ENCODE data around the gene BRME1.
A peak's percentile ranks its signal among the peaks of the same experiment; 100 is the strongest.

Gene BRME1

DNA sequence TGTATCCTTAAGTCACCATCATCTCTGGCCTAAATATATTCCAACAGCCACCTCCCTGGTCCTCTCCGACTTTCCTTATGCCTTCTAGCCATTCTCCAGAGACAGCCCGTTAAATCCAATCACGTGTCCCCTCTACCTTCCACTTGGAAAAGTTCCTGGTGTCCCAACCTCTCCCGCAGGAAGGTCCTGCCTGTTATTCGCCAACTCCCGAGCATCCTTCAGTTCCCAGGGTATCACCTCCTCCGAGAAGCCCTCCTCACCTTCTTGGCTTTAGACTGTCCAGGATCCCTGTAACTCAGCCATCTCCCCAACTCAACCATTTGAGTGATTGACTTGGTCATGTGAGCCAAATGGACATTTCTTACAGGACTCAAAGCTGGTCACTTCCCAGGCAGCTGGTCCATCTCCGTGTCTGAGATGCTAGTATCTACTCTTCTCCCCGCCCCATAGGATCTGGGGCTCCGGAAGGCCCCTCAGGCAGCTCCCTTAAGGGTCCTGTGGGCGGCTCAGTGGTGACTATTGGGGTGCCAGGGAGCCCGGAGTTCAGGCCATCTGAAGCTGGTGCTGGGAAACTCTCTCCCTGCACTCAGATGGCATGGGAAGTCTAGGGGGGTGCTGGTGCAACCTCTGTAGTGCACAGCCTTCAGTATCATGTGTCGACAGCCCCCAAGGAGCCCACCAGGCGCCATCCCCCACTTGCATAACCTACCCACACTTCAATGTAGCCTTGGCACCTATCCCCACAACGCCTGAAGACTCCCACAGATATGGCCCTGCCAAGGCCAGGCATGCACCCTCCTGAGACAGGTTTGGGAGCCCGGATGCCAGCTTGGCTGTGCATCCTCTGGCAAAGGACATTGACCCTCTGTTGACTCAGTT, 56.9 kb downstream of the BRME1 start:
- DNase-seq (ENCODE audit: extremely low spot score, insufficient read length, low read depth) (no peak), FAIRE-seq (no peak)

DNA sequence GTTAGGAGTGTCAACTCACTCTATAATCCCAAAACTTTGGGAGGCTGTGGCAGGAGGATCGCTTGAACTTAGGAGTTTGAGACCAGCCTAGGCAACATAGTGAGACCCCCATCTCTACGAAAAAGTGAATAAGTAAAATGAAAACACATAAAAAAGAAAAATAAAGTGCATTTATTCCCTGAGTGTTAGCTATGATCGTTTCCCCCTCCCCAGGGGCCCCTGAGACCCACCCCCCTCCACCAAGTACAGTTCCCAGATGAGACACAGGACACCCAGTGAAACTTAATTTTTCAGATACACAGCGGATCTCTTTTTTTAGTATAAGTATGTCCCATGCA, 57.6 kb downstream of the BRME1 start:
- no peak for FAIRE-seq
- DNase-seq (ENCODE audit: extremely low spot score, insufficient read length, low read depth), result no peak

DNA sequence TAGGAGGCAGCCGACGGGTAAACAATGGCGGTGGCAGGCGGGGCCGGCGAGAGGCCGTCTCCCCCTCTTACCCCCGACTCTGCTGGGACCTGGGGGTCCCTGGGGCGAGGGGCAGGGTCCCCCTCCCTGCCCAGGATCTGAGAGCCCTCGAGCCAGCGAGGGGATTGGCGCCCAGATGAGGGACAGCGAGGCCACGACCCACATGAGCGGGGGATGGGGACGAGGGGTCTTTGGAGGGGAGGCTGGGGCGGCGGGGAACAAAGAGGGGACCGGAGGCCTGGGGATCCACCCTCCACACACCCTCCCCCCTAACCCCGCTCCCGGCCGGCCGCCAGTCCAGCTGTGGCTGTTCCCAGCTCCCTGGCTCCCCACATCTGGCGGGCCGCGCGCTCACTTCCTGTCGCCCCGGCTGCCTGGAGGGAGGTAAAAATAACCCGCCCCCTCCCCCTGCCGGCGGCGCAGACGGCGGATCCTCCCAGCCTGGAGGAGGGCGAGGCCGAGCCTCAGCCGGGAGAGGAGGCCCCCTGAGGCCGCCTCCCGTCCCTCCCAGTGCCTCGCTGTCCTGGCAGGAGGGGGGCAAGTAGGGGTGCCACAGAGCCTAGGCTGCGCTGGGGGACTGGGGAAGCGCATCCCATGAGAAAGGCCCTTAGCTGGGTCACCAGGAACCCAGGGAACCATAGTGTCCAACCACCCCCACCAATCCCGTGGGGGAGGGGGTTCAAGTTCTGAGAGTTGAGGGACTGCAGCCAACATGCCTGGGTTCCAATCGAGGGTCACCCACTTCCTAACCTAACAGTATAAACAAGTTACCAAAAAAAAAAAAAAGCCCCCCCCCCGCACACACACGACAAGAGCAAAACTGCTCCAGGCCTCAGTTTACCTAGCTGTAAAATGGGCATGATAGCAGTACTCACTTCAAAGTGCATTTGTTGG, 58.2 kb downstream of the BRME1 start:
- DNase-seq (ENCODE audit: extremely low spot score, insufficient read length, low read depth), result no peak
- FAIRE-seq, result no peak

DNA sequence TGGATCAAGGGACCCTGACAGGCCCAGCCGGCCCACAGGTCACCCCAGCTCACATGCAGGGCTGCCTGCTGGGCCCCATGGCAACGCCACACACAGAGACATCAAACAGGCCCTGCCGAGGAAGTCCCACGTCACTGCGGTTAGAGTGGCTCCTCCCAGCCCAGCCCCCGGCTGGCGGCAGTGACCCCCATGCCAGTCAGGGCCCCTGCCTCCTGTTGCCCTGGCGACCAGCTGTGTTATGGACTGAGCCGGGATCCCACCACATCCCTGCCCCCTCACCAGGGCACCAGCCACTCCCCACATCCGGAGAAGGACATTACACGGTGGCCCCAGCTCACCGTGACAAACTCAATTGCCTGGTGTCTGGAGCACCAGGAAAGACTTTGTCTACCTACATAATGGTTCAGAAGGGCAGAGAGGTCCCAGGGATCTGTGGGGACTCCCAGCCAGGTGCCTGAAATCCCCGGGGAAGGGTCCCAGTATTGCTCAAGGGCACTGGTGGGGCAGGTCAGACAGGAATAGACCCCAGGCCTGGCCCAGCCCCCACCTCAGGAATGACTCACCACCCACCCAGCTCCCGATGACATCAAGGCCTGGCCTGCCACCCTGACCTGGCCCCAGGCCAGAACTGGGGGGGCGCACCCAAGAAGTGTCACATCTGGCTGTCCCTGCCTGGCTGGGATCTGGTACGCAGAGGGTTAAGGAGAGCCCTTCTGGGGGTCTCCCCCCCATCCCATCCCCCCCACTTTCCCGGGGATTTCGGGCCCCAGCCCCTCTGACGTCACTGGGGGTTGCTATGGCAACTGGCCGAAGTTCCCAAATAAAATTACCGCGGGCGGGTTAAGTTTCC, 59.1 kb downstream of the BRME1 start:
- peak; percentile 91 for FAIRE-seq
- DNase-seq (ENCODE audit: extremely low spot score, insufficient read length, low read depth), result peak; percentile 82

DNA sequence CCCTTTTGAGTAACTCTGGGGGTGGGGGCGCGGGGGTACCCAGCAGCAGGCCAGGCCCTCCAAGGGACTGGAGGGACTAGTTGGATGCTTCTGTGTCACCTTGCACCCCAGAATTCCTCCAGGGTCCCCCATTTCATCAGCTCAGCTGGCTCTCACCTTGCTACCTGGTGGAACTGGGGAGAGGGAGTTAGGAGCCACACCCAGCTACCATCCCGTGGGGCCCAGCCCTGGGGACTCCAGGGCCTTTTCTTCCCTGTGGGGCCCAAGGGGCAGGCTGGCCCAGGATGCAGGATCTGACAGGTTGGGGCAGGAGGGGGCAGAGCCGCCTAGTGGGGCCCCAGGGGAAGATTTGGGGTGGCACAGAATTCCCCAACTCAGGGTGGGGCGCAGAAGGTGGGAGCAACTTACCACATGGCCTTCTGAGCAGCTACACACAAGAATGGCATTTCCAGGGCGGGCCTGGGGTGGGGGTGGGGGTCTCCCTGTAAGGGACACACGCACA, 61.7 kb downstream of the BRME1 start:
- no peak for DNase-seq (ENCODE audit: extremely low spot score, insufficient read length, low read depth)
- no peak for FAIRE-seq

DNA sequence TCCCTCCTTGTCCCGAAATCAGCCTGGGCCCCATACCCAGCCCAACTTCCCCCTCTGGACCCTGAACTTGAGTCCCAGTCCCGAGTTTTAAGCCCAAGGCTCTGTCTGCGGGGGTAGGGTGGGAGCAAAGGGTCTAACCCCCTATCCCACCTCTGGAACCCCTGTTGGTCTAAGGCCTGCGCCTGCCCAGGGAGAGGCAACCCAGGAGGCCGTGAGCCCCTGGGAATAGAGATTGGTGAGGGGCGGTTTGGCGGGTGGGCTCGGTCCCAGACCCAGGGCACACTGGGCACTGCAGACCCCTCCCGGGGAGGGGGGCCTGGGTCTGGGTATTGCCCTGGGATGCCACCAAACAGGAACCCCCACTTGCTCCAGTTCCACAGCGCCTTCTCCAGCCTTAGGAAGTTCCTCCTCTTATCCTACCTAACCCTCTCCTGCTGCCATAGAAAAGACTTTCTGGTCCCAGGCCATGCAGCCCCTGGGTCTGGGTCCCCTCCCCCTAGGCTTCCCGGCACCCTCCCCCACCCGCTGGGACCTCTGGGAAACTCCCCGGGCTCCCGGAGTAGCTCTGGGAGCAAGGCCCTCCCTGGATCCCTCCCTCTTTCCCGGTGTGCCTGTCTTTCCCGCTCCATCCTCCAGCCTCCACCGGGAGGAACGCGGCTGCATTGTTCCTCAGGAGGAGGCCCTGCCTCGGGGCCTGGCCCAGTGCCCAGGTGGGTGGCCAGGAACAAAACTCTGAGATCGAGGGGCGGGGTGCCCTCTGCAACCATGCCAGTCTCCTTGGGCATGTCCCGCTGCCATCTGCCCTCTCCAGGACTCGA, 62.6 kb downstream of the BRME1 start:
- no peak for DNase-seq (ENCODE audit: extremely low spot score, insufficient read length, low read depth)
- no peak for FAIRE-seq

DNA sequence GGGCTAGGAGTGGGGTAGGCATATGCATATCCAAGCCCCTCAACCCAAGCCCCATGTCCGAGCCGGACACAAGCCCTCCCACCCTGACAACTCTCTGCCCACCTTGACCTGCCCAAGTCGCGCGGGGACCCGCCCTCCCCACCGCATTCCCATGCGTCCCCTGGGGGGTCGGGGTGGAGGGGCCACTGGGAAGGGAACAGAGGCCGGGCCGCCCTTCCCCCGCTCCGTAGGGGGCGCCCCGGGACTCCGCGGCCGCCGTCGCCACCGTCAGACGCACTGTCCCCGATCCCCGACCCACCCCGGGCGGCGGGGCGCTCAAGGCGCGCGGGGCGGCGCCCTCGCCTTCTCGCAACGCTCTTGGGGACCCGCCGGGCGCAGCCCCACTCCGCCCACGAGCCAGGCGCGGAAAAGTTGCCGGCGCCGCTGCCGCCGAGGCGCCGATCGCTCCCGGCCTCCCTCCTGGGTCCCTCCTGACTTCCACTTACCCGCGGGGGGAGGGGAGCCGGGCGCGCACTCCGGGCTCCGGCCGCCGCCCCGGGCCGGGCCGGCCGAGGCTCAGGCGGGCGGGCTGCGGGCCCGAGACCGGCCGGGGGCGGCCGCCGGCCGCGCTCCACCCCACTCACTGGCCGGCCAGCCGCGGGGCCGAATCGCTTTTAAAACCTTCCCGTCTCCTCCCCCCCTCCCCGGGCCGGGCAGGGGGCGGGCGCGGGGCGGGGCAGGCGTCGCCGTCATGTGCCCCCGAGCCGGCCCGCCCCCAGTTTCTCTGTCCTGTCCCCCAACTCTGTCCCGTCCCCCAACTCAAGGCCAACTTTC, 63.4 kb downstream of the BRME1 start:
- DNase-seq (ENCODE audit: extremely low spot score, insufficient read length, low read depth) (no peak), FAIRE-seq (peak; percentile 15)

DNA sequence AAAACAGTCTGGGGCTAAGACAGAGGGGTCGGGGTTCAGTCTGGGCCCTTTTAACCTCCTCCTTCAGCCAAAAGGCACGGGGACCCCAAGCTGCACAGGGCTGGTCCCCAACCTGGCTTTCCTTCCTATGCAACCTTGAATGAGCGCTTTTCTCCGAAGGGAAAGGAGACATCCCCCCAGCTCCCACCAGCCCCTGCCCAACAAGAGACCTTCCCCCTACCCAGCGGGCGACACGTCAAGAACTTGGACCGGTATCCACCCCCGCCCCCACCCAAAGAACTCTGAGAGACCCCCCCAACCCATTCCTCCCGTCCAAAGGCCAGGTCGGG, 64.0 kb downstream of the BRME1 start:
- DNase-seq (ENCODE audit: extremely low spot score, insufficient read length, low read depth), result no peak
- FAIRE-seq, result no peak

DNA sequence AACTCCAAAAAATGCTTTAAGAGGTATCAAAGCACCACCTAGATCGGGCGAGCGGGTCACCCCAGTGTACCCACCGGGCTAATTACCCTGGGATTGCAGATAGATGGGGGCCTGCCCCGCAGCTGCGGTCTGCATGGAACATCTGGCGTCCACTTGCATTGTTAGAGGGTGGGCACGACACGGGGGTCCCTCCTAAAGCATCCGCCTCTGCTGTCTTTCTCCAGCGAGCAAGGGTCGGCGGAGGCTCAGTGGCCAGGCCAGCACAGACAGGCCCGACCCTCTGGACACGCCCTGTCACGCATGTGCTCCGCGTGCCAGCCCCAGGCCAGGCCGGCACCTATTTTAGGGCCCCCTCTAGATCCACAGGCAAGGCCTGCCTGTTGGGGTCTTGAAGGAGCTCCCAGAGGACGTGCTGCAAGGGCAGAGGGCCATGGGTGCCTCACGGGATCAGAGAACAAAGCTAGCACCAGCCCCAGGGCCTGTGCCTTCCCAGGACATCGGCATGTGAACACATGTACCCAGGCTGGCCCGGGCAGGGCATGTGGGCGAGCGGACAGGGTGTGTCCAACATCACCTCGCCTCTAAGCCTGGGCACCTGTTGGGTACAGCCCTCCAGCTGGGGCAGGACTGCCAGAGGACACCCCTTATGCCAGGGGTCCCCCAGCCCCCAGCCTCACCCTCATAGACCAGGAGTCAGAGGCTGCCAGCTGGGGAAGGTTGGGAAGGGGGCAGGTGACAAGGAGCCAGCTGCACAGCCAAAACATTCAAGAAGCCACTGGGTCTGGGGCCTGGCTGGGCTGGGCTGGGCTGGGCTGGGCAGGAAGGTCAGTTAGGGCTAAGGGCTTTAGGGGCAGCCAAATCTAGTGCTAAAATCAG, 64.6 kb downstream of the BRME1 start:
- DNase-seq (ENCODE audit: extremely low spot score, insufficient read length, low read depth), result no peak
- FAIRE-seq, result no peak

DNA sequence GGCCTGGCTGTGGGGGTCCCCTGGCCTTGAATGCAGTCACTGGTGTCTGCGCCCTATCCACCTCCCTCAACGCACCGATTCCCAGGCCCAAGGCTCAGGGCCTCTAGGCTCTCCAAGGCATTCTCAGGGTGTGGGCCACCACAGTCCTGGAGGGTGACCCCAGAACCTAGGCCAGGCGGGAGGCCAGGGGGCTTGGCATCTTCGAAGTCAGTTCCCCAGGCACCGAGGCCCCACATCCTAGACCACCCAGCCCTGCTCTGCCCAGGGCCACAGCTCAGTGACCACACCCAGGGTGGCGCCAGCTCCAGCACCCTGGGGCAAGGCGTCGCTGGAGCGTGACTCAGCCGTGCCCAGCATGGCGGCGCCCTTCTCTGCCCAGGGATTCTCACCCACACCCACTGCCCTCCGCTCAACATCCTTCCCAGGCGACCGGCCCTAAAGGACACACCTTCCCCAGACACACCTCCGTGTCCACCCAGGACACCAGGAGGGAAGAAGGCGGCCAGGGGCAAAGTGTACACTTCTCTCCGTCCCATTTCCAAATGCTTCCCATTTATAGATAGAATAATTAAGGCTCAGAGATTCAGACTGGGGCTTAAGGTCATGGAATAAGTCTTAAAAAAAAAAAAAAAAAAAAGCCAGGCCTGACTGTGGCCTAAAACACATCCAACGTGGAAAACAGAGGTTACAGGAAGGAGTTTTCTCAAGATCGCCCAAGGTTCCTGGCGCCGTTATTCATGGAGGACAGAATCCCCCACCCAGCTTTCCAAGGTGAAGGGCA, 65.4 kb downstream of the BRME1 start:
- DNase-seq (ENCODE audit: extremely low spot score, insufficient read length, low read depth) (no peak), FAIRE-seq (peak; percentile 35)

DNA sequence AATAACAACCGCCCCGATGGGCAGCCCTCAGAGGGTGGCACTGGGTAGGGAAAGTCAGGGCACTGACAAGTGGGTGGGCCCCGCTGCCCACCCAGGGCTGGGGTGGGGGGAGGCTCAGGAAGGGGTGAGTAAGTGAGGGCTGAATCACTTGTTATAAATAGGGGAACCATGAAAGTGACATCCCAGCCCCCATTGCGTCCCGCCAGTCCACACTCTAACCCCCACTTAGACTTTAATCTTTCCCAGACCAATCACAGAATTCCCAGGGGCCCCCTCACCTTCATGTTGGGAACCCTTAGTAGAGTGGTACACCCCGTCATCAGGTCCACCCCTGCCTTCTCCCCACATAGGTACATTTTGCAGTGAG, 66.0 kb downstream of the BRME1 start:
- FAIRE-seq (no peak), DNase-seq (ENCODE audit: extremely low spot score, insufficient read length, low read depth) (no peak)

DNA sequence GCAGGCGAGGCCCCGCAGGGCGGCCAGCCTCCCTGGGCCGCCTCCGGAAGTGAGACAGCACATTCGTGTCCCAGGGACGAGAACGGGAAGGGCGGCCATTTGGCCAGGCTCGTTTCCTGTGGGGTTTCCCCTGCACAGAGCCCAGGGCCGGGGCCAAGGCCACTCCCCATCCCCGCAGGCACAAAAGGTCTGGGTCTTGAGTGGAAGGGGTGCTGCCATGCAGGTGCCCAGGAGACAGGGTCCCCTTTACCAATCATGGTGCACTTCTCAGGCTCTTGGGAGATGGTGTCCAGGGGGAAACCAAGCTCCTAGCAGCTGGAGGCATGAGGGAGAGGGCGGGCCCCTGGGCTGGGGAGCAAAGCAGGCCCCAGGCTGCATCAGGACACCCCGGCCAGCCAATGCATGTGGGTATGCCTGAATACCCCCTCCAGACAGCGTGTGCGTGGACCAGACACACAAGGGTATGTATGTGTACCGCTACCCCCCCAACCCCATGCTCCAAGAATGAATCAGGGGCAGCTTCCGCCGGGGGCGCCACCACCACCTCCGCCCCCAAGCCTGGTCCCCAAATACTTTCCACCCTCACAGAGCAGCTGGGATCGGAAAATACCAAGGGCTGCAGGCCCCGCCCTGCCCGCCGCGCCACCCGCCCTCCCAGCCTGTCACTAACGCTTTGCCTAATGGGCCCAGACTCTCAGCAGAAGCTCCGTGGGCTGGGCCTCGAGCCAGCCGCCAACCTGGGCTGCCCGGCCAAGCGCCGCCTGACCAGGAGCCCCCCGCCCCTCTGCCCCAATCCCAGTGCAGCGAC, 66.6 kb downstream of the BRME1 start:
- peak; percentile 62 for DNase-seq (ENCODE audit: extremely low spot score, insufficient read length, low read depth)
- peak; percentile 97 for FAIRE-seq

DNA sequence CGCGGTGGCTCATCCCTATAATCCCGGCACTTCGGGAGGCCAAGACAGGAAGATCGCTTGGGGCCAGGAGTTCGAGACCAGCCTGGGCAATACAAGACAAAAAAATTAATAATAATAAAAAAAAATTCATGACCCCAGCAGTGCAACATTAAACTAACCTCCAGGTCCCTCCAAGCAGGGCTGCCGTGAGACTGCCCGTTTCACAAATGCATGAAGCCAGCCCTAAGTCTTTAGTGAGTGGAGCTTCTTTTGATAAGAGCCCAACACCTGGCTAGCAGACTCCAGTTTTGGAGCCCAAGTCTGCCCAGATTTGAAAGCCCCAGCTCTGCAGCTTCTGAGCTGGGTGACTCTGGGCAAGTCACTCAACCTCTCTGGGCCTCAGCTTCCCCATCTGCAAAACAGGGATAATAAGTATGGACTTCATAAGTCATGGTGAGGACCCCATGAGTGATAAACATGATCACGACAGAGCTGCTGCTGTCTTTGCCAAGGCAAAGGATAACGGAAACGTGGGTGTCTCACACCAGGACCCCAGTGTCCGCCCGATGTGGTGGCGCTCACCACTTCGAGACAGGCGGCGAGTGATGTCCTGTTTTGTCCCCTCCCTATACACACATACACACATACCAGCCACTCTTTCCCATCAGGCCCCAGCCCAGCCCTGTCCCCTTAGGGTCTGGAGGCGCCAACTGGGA, 67.3 kb downstream of the BRME1 start:
- FAIRE-seq, result no peak
- DNase-seq (ENCODE audit: extremely low spot score, insufficient read length, low read depth), result no peak

DNA sequence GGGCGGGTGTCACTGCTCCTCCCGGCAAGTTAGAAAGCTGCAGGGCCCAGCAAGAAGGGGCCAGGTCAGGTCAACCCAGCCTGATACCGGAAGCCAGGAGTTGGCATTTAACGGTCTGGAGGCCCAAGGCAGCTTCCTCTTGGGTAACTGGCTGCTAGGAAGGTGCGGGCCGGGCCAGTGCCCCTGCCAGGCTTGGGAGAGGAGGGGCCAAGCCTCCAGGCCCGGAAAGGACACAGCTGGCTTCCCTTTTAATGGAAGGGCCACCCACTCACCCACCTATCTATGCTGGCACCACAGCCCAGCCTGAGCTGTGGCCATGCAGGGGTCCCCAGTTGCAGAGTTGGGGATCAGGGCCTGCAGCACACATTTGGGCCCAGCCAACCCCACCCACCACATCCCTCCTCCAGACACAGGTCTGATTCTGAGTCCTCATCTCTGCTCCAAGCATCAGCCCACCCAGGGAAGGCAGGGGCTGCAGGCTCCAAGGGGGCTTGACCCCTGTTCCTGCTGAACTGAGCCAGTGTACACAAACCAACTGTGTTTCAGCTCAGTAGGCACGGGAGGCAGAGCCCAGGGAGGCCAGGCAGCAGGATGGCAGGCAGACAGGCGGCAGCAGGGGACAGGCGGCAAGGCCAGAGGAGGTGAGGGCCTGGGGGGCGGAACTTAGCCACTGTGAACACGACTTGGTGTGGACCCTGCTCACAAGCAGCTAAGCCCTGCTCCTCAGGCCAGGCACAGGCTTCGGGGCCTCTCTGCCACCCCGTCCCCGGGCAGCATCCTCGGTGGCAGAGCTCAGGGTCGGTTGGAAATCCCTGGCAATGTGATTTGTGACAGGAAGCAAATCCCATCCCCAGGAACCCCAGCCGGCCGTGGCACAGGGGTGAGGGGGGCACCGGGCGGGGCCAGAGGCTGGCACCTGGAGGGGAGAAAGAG, 69.9 kb downstream of the BRME1 start:
- DNase-seq (ENCODE audit: extremely low spot score, insufficient read length, low read depth) (no peak), FAIRE-seq (no peak)
